GM12878 (cell line): Measurements from ENCODE around the gene CHP1. TPM values are rescaled to one million over a fixed set of nuclear protein-coding genes. Genes with fewer than 3 reads are reported as not detected.
A peak's percentile ranks its signal among the peaks of the same experiment; 100 is the strongest.

Experiments
- BCL3 ChIP-seq: IDR thresholded peaks from 2 replicates; pipeline ENCODE4 v1.6.1; 2011; ENCODE audit warnings: borderline replicate concordance, low read depth, mild to moderate bottlenecking, moderate library complexity, low read length; ENCODE audit not compliant: insufficient read depth, poor library complexity, severe bottlenecking
- DPF2 ChIP-seq: fragments of 450-650 bp; IDR thresholded peaks from 2 replicates; pipeline ENCODE4 v1.6.1; 2017; ENCODE audit warnings: mild to moderate bottlenecking
- GABPA ChIP-seq: IDR thresholded peaks from 2 replicates; pipeline ENCODE4 v1.6.1; 2014; ENCODE audit warnings: antibody characterized with exemption, low read depth, mild to moderate bottlenecking, inconsistent platforms
- KLF5 ChIP-seq: fragments of 450-650 bp; IDR thresholded peaks from 2 replicates; pipeline ENCODE4 v1.6.1; 2014; ENCODE audit warnings: mild to moderate bottlenecking; ENCODE audit not compliant: partially characterized antibody
- LARP7 ChIP-seq: fragments of 450-650 bp; IDR thresholded peaks from 2 replicates; pipeline ENCODE4 v1.6.1; 2017; ENCODE audit warnings: mild to moderate bottlenecking
- MTA2 ChIP-seq: fragments of 450-650 bp; IDR thresholded peaks from 2 replicates; pipeline ENCODE4 v1.6.1; 2016; ENCODE audit warnings: low read depth, mild to moderate bottlenecking, moderate library complexity
- POLR2AphosphoS2 ChIP-seq: IDR thresholded peaks from 2 replicates; pipeline ENCODE4 v1.6.1; 2011; ENCODE audit warnings: low read depth, mild to moderate bottlenecking, low read length, improper control_type of control experiment, moderate library complexity
- RFX5 ChIP-seq: IDR thresholded peaks from 2 replicates; pipeline ENCODE4 v1.6.1; 2011; ENCODE audit warnings: low read depth, low read length, improper control_type of control experiment
- SMARCA5 ChIP-seq: fragments of 450-650 bp; IDR thresholded peaks from 2 replicates; pipeline ENCODE4 v1.6.1; 2017; ENCODE audit warnings: mild to moderate bottlenecking
- SP1 ChIP-seq: IDR thresholded peaks from one replicate; pipeline ENCODE4 v1.6.1; 2011; ENCODE audit warnings: low read depth, low read length
- SREBF2 ChIP-seq: IDR thresholded peaks from 2 replicates; pipeline ENCODE4 v1.6.1; 2012; ENCODE audit warnings: mild to moderate bottlenecking, low read length
- STAT1 ChIP-seq: fragments of 450-650 bp; conservative IDR thresholded peaks from 2 replicates; pipeline ENCODE4 v1.6.1; 2014; ENCODE audit warnings: antibody characterized with exemption, mild to moderate bottlenecking
- TCF12 ChIP-seq: IDR thresholded peaks from 2 replicates; pipeline ENCODE4 v1.6.1; 2011; ENCODE audit warnings: low read depth, mild to moderate bottlenecking, low read length
- TCF3 ChIP-seq: IDR thresholded peaks from 2 replicates; pipeline ENCODE4 v1.6.1; 2012; ENCODE audit warnings: low read depth, mild to moderate bottlenecking, low read length, borderline replicate concordance; ENCODE audit not compliant: insufficient read depth
- polyA plus RNA-seq, 11 experiments: library from polyadenylated mRNA; depleted of rRNA in 4 of 11; unstranded in 6 of 11; stranded (reverse) in 5 of 11; fragments of >200 nt; fragmentation: Nextera tagmentation in 4 of 11; fragmentation: Illumina TruSeq in 1 of 11; extraction: Ambion mirVana in 4 of 11; extraction: Trizol in 1 of 11; gene quantifications; 1 replicate in 1 of 11; 2 replicates in 10 of 11; pipeline versions ENCODE4 v1.2.1 to v1.2.3, GENCODE V29; 2011 to 2016; ENCODE audit warnings: inconsistent platforms in 2 of 11, missing spikeins in 2 of 11, low read depth in 1 of 11
- total RNA-seq, 4 experiments: library from RNA; depleted of rRNA in 3 of 4; stranded (reverse); fragments of >200 nt in 3 of 4; fragmentation: Illumina TruSeq in 1 of 4; extraction: Trizol in 1 of 4; gene quantifications; 2 replicates each; pipeline versions ENCODE4 v1.2.1 to v1.2.3, GENCODE V29; 2013 to 2021
- TF ChIP-seq, protein P1 (sequence below): fragments of 450-650 bp; formaldehyde crosslinking; IDR thresholded peaks from 2 replicates; pipeline ENCODE4 v1.4.0; 2022; ENCODE audit warnings: mild to moderate bottlenecking, moderate library complexity
- TF ChIP-seq, protein P2 (sequence below): fragments of 450-650 bp; IDR thresholded peaks from 2 replicates; pipeline ENCODE4 v1.6.1; 2016; ENCODE audit warnings: mild to moderate bottlenecking
- TF ChIP-seq, protein P3 (sequence below): fragments of 450-650 bp; IDR thresholded peaks from 2 replicates; pipeline ENCODE4 v1.6.1; 2017; ENCODE audit warnings: mild to moderate bottlenecking, moderate library complexity
- TF ChIP-seq, protein P4 (sequence below): fragments of 450-650 bp; IDR thresholded peaks from 2 replicates; pipeline ENCODE4 v1.6.1; 2017; ENCODE audit warnings: mild to moderate bottlenecking

CHP1 gene
- total and polyA plus RNA-seq, 10 of the 15 experiments (the other 5 are each of a cell fraction or from before 2014, with no cell fraction given), result 25.7 to 45.9 (median 39.1) TPM

- TF ChIP-seq, protein P1, sequence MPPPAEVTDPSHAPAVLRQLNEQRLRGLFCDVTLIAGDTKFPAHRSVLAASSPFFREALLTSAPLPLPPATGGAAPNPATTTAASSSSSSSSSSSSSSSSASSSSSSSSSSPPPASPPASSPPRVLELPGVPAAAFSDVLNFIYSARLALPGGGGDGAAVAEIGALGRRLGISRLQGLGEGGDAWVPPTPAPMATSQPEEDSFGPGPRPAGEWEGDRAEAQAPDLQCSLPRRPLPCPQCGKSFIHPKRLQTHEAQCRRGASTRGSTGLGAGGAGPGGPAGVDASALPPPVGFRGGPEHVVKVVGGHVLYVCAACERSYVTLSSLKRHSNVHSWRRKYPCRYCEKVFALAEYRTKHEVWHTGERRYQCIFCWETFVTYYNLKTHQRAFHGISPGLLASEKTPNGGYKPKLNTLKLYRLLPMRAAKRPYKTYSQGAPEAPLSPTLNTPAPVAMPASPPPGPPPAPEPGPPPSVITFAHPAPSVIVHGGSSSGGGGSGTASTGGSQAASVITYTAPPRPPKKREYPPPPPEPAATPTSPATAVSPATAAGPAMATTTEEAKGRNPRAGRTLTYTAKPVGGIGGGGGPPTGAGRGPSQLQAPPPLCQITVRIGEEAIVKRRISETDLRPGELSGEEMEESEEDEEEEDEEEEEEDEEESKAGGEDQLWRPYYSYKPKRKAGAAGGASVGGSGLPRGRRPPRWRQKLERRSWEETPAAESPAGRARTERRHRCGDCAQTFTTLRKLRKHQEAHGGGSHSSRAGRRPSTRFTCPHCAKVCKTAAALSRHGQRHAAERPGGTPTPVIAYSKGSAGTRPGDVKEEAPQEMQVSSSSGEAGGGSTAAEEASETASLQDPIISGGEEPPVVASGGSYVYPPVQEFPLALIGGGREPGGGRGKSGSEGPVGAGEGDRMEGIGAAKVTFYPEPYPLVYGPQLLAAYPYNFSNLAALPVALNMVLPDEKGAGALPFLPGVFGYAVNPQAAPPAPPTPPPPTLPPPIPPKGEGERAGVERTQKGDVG (CRISPR knock-in tag), result no peak
- TF ChIP-seq GABPA (no peak), MTA2 (no peak), SP1 (peak; percentile 84), STAT1 (no peak), POLR2AphosphoS2 (no peak), RFX5 (peak; percentile 66), TCF3 (peak; percentile 67; the same call in 1 of the 2 replicates), SMARCA5 (peak; percentile 71; the same call in 1 of the 2 replicates), KLF5 (peak; percentile 70), SREBF2 (no peak), LARP7 (peak; percentile 29), BCL3 (peak; percentile 42), DPF2 (peak; percentile 66; the same call in 1 of the 2 replicates), TCF12 (peak; percentile 69; the same call in 1 of the 2 replicates)
- TF ChIP-seq, protein P2, sequence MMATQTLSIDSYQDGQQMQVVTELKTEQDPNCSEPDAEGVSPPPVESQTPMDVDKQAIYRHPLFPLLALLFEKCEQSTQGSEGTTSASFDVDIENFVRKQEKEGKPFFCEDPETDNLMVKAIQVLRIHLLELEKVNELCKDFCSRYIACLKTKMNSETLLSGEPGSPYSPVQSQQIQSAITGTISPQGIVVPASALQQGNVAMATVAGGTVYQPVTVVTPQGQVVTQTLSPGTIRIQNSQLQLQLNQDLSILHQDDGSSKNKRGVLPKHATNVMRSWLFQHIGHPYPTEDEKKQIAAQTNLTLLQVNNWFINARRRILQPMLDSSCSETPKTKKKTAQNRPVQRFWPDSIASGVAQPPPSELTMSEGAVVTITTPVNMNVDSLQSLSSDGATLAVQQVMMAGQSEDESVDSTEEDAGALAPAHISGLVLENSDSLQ, result peak; percentile 91
- TF ChIP-seq, protein P3, sequence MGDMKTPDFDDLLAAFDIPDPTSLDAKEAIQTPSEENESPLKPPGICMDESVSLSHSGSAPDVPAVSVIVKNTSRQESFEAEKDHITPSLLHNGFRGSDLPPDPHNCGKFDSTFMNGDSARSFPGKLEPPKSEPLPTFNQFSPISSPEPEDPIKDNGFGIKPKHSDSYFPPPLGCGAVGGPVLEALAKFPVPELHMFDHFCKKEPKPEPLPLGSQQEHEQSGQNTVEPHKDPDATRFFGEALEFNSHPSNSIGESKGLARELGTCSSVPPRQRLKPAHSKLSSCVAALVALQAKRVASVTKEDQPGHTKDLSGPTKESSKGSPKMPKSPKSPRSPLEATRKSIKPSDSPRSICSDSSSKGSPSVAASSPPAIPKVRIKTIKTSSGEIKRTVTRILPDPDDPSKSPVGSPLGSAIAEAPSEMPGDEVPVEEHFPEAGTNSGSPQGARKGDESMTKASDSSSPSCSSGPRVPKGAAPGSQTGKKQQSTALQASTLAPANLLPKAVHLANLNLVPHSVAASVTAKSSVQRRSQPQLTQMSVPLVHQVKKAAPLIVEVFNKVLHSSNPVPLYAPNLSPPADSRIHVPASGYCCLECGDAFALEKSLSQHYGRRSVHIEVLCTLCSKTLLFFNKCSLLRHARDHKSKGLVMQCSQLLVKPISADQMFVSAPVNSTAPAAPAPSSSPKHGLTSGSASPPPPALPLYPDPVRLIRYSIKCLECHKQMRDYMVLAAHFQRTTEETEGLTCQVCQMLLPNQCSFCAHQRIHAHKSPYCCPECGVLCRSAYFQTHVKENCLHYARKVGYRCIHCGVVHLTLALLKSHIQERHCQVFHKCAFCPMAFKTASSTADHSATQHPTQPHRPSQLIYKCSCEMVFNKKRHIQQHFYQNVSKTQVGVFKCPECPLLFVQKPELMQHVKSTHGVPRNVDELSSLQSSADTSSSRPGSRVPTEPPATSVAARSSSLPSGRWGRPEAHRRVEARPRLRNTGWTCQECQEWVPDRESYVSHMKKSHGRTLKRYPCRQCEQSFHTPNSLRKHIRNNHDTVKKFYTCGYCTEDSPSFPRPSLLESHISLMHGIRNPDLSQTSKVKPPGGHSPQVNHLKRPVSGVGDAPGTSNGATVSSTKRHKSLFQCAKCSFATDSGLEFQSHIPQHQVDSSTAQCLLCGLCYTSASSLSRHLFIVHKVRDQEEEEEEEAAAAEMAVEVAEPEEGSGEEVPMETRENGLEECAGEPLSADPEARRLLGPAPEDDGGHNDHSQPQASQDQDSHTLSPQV, result no peak; the same call in 1 of the 2 replicates
- TF ChIP-seq, protein P4, sequence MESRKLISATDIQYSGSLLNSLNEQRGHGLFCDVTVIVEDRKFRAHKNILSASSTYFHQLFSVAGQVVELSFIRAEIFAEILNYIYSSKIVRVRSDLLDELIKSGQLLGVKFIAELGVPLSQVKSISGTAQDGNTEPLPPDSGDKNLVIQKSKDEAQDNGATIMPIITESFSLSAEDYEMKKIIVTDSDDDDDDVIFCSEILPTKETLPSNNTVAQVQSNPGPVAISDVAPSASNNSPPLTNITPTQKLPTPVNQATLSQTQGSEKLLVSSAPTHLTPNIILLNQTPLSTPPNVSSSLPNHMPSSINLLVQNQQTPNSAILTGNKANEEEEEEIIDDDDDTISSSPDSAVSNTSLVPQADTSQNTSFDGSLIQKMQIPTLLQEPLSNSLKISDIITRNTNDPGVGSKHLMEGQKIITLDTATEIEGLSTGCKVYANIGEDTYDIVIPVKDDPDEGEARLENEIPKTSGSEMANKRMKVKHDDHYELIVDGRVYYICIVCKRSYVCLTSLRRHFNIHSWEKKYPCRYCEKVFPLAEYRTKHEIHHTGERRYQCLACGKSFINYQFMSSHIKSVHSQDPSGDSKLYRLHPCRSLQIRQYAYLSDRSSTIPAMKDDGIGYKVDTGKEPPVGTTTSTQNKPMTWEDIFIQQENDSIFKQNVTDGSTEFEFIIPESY, result peak; percentile 49; the same call in 1 of the 2 replicates
Observed at GRCh38 chr15:41230650-41231421, at the start of gene CHP1, which contains the start of gene EXD1 (continued).
